Hematopoietic multipotent progenitor cell treated with erythropoietin and hydrocortisone succinate and interleukin-3 and kit ligand, for 17 days (in vitro differentiated cells): Measurements from ENCODE around the gene POLR1A.

ENCODE experiments used
- DNase-seq: peaks from one replicate; pipeline ENCODE4 v3.0.0-alpha.2; 2015; ENCODE audit warnings: low spot score

Gene POLR1A

DNA sequence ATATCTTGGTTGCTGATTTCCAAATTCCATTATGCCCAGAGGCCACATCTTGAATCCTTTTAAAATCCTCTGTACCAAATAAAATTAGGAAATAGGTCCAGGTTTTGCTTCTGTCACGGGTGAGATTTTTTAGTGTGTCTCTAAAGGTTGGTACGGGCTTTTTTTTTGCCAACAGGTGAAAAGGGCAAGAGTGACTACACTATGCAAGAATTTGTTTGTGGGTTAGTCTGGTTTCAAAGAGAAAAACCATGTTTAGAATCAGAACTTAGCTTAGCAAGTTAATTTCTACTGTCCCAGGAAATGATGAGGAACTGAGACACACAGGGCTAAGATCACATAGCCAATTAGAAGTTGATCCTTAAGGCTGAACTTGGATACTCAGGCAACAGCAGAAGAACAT lies 41.7 kb downstream of the POLR1A start:
- DNase-seq, result no peak

DNA sequence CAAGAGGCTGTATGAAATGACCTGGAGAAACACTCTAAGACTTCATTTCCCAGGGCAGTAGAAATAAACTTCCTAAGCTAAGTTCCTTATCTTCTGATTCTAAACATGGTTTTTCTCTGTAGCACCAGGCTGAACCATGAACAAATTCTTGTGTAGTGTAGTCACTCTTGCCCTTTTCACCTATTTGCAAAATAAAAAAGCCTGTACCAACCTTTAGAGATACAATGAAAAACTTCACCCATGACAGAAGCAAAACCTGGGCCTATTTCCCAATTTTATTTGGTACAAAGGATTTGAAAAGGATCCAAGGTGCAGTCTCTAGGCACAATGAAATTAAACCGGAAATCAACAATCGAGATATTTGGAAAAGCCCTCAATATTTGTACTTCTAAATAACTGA lies 43.6 kb downstream of the POLR1A start:
- DNase-seq, result no peak

- no peak for DNase-seq
Measured at GRCh38 chr2:86056590-86057331, 48.9 kb downstream of the POLR1A start.

DNA sequence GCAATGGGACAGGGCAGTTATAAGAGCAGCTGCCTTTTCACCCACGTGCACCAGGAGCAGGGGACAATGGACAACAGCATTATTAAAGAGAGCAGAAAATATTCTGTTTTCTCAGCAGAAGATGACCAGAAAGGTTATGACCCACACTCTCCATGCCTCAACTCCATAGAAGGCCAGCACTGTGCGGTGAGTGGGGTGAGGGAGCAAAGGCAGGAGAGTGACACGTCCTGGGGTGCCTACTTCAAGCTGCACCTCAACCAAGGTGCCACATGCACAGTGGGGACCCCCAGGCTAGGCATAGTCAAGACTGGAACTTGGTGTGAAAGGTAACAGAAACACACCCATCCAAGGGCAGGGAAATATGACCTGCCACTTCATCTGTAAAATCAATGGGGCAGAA lies 50.4 kb downstream of the POLR1A start:
- DNase-seq, result no peak

- DNase-seq, result no peak
Measured at GRCh38 chr2:86054535-86055082, 51.1 kb downstream of the POLR1A start.

DNA sequence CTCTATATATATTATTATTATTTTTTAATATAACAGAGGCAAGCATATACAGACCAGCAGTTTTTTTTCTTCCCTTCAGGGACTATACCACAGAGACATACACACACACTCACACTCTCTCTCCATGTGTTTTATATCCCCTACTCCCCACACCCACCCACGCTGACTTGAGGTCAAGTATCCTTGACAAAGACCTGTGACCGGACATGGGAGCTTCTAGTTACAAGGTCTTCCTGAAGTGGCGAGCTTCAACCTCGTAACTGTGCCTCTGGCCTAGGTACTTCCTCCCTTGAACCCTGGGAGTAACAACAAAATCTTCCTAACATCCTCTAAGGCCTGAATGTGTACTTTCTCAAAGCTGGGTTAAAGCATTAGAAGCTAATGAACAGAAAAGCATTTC lies 52.5 kb downstream of the POLR1A start:
- no peak for DNase-seq

DNA sequence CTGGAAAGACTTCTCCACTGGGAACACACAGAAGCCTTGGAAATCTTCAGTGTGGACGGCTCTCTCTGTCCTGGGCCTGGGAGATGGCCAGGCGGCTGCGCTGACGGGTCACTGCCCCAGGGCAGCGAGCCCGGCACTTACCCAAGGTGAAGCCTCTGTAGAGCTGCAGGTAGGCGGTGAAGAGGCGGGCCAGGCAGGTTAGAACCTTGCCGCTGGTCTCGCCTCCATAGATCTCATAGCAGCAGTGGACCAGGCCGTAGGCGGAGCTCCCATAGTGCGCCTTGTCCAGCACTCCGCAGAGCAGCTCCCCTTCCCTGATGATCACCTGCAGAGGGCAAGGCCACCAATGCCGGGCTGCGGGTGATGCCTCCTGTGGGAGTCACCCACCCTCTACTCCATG lies 53.0 kb downstream of the POLR1A start:
- no peak for DNase-seq

- no peak for DNase-seq
Measured at GRCh38 chr2:86052265-86052664, 53.4 kb downstream of the POLR1A start.

DNA sequence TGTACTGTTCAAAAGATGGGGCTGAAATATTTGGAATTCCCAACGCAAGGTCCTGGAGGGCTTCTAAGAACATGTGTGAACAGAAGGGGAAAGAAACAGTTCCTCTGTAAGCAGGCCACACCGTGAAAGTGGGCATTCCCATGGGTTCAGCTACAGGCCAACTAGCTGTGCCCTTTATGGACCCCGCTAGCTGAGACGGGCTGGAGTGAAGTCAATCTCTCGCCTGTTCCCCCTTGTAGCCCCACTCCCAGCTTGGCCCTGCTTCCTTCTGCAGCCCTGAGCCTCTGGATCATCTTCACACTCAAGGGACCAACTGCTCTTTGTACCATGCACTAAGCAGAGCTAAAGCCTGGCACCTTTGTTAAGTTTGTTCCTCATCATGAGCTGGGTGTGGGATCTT lies 55.4 kb downstream of the POLR1A start:
- DNase-seq, result no peak

DNA sequence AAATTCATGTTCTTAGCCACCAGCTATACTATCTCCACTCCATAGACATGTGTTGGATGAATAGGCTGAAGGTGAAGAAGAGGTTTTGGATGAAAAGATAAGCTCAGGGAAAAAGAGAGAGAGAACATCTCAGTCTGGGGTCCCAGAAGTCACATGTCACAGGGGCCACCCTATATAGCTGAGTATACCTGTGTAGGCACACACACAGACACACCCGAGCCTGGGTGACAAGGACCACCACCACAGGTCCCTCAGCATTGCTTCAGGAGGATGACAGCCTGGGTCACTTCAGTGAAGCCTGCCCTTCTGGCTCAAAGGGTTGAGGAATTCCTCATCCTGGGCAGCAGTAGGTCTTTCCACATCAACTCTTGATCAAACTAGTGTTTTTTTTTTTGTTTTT lies 56.2 kb downstream of the POLR1A start:
- DNase-seq, result no peak

- DNase-seq, result no peak
Measured at GRCh38 chr2:86048888-86049287, 56.8 kb downstream of the POLR1A start.

GRCh38 chr2:86048383-86048701 lies 57.3 kb downstream of the POLR1A start:
- DNase-seq, result no peak

DNA sequence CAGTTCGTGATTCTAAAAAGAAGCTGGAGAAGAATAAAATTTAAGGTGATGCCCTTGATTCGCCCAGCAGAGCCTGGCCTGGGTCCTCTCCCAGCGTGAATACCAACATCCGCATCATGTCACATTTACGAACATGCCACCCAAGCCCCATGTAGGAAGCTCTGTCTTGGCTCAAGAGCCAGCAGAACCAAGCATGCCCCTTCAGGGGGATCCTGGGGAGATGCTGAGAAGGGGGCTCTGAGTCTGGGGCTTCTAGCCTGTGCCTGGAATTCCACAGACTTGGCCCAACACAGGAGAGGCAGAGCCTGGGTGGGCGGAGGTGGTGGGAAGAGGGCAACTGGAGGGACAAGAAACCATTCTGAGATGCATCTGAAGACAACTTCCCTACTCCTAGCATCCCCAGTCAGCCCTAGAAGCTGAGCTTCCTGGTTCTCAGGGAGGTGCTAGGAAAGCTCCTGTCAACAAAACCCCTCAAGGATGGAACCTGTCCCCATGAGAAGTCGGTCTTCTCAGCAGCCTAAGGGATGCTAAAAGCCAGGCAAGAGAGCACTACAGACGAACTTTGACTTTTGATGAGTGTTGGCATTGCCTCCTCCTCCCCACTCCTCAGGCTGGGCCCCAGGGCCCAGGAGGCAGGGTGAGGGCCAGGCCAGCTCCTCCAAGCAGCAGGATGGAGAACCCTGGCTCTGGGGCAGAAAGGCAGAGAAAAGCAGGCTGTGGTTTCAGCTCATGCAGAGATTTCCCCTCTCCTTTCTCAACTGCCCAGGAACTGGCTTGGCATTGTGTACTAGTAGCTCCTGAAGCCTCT lies 57.9 kb downstream of the POLR1A start:
- DNase-seq, result no peak

- no peak for DNase-seq
Measured at GRCh38 chr2:86045541-86045940, 60.1 kb downstream of the POLR1A start.

DNA sequence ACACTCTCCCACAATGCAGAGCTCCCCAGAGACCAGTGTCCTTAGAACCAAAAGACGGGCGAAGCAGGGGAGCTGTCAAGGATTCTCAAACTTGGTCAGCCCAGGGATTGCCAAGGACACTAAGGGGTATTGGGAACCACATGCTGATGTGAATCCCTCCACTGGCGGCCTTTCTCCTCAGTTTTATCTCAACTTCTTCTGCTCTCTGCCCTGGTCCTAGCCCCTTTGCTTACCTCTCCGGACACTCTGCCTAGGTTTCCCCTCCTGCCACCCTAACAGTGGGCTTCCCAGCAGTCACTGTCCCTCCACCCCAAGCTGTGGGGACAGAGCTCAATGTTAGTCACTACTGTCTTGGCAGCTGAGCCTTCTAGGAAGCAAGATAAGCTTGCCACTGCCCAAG lies 61.1 kb downstream of the POLR1A start:
- DNase-seq, result no peak

- DNase-seq, result no peak
Measured at GRCh38 chr2:86044045-86044444, 61.6 kb downstream of the POLR1A start.

GRCh38 chr2:86042256-86043168 lies 63.2 kb downstream of the POLR1A start:
- DNase-seq, result no peak

GRCh38 chr2:86039963-86040655 lies 65.6 kb downstream of the POLR1A start:
- no peak for DNase-seq

- no peak for DNase-seq
Measured at GRCh38 chr2:86039178-86039962, 66.3 kb downstream of the POLR1A start.

DNA sequence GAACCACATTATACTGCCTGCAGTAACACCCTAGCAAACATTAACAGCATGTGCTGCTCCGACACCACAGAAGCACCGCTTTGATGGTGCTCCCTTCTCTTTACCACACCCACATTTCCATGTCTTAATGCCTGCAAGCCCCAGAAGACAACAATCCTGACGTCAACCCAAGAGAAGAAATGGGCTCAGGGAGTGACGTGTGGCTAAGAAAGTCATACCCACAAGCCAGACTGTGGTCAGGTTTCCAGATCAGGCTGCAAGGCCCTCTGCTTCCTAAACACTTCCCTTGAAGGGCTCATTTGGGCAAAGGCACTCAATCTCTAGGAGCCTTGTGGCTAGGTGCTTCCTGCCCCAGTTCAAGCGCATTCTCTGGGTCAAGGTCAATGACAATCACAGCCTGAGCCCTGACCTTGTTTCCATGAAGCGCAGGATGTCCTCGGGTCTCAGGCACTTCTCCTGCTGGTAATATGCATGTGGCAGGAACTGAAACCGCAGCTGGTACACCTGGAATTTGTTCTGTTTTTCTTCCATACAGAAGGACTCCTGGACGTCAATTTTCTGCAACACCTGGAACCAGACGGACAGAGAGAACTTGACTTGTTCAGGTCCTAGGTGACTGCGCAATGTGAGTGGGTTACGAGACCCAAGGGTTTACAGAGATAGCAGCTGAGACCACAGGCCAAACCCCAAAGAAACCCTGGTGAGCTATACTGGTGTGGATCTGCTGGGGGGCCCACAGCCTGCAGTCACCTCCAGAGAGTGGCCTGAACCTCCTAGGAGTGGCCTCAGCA lies 67.2 kb downstream of the POLR1A start:
- no peak for DNase-seq
